Ishikawa (cell line): ENCODE data around the gene D2HGDH.

Experiments
- CEBPB ChIP-seq: IDR thresholded peaks from 2 replicates; pipeline ENCODE4 v1.6.1; 2012
- CREB1 ChIP-seq: IDR thresholded peaks from 2 replicates; pipeline ENCODE4 v1.6.1; 2012; ENCODE audit warnings: low read depth
- EGR1 ChIP-seq: IDR thresholded peaks from 2 replicates; pipeline ENCODE4 v1.6.1; 2012
- EP300 ChIP-seq: IDR thresholded peaks from 2 replicates; pipeline ENCODE4 v1.6.1; 2012; ENCODE audit warnings: borderline replicate concordance
- FOXM1 ChIP-seq: IDR thresholded peaks from 2 replicates; pipeline ENCODE4 v1.6.1; 2012; ENCODE audit warnings: low read depth, borderline replicate concordance
- NFIC ChIP-seq: IDR thresholded peaks from 2 replicates; pipeline ENCODE4 v1.6.1; 2012
- RAD21 ChIP-seq: IDR thresholded peaks from 2 replicates; pipeline ENCODE4 v1.6.1; 2012; ENCODE audit warnings: low read depth
- TAF1 ChIP-seq: IDR thresholded peaks from 2 replicates; pipeline ENCODE4 v1.6.1; 2012; ENCODE audit warnings: low read depth, mild to moderate bottlenecking
- TCF12 ChIP-seq: IDR thresholded peaks from 2 replicates; pipeline ENCODE4 v1.6.1; 2012; ENCODE audit warnings: low read depth
- TEAD4 ChIP-seq: IDR thresholded peaks from 2 replicates; pipeline ENCODE4 v1.6.1; 2012
- YY1 ChIP-seq: IDR thresholded peaks from 2 replicates; pipeline ENCODE4 v1.6.1; 2012; ENCODE audit warnings: low read depth
- ZBTB7A ChIP-seq: IDR thresholded peaks from 2 replicates; pipeline ENCODE4 v1.6.1; 2012; ENCODE audit warnings: low read depth
- TF ChIP-seq, protein P1 (sequence below): IDR thresholded peaks from 2 replicates; pipeline ENCODE4 v1.6.1; 2012
- TF ChIP-seq, protein P2 (sequence below): IDR thresholded peaks from 2 replicates; pipeline ENCODE4 v1.6.1; 2012
- TF ChIP-seq, protein P3 (sequence below): IDR thresholded peaks from 2 replicates; pipeline ENCODE4 v1.6.1; 2012; ENCODE audit warnings: low read depth, mild to moderate bottlenecking

D2HGDH gene

DNA sequence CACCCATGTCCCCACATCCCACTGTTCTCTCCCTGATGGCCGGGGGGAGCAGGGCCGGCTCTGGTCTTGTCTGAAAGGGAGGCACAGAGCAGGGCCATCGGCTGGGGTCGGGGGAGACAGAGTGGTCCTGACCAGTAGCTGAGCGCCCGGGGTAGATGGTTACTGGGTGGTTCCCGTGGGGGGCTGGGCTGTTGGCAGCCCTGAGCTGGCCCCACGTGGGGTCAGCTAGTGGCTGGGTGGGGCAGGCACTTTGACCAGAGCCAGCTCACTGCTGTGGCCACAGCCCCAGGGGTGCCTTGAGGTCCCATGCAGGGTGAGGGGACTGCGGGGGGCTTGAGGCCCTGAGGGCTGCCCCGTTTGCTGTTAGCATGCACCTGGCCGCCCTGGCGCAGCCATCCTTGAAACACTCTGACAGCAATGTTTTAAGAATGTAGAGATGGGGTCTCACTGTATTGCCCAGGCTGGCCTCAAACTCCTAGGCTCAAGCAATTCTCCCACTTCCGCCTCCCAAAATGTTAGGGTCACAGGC is 62.2 kb downstream of the D2HGDH start:
- TF ChIP-seq, protein P1, sequence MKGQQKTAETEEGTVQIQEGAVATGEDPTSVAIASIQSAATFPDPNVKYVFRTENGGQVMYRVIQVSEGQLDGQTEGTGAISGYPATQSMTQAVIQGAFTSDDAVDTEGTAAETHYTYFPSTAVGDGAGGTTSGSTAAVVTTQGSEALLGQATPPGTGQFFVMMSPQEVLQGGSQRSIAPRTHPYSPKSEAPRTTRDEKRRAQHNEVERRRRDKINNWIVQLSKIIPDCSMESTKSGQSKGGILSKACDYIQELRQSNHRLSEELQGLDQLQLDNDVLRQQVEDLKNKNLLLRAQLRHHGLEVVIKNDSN, result no peak
- TF ChIP-seq, protein P2, sequence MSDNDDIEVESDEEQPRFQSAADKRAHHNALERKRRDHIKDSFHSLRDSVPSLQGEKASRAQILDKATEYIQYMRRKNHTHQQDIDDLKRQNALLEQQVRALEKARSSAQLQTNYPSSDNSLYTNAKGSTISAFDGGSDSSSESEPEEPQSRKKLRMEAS, result no peak
- TF ChIP-seq EGR1 (no peak), ZBTB7A (no peak), CREB1 (no peak), TCF12 (no peak), EP300 (no peak), YY1 (no peak), RAD21 (no peak), FOXM1 (no peak), CEBPB (no peak)
- TF ChIP-seq, protein P3, sequence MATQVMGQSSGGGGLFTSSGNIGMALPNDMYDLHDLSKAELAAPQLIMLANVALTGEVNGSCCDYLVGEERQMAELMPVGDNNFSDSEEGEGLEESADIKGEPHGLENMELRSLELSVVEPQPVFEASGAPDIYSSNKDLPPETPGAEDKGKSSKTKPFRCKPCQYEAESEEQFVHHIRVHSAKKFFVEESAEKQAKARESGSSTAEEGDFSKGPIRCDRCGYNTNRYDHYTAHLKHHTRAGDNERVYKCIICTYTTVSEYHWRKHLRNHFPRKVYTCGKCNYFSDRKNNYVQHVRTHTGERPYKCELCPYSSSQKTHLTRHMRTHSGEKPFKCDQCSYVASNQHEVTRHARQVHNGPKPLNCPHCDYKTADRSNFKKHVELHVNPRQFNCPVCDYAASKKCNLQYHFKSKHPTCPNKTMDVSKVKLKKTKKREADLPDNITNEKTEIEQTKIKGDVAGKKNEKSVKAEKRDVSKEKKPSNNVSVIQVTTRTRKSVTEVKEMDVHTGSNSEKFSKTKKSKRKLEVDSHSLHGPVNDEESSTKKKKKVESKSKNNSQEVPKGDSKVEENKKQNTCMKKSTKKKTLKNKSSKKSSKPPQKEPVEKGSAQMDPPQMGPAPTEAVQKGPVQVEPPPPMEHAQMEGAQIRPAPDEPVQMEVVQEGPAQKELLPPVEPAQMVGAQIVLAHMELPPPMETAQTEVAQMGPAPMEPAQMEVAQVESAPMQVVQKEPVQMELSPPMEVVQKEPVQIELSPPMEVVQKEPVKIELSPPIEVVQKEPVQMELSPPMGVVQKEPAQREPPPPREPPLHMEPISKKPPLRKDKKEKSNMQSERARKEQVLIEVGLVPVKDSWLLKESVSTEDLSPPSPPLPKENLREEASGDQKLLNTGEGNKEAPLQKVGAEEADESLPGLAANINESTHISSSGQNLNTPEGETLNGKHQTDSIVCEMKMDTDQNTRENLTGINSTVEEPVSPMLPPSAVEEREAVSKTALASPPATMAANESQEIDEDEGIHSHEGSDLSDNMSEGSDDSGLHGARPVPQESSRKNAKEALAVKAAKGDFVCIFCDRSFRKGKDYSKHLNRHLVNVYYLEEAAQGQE, result no peak

DNA sequence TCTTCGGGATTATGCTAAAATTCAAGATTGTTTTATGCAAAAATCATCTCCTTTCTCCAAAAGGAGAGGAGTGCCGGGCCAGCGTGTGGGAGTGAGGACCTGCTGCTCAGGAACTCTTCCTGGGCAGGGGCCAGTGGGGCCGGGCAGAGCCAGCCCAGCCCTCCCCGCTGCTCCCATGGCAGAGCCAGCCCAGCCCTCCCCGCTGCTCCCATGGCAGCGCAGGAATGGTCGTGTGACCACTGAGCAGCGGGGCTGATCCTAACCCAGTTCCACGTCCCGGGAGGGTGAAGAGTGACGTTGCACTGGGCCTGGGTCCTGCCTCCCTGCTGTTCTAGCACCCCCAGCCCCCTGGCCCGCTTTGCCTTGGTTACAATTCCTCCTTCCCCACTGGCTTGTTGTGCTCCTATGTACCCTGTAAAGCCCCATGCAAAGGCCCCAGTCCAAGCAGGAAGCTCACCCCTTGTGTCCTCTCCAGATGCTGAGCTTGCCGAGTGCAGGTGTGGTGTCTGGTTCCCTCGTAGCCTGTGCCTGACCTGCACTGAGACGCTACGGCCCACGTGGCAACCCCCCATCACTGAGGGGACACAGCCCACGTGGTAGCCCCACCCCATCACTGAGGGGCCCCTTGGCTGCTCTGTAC is 63.1 kb downstream of the D2HGDH start:
- no peak for TF ChIP-seq YY1
- no peak for TF ChIP-seq ZBTB7A
- no peak for TF ChIP-seq TAF1
- TF ChIP-seq FOXM1, result no peak
- TF ChIP-seq EGR1, result no peak
- TF ChIP-seq, protein P3, result no peak
- no peak for TF ChIP-seq TCF12
- TF ChIP-seq, protein P2, result no peak

DNA sequence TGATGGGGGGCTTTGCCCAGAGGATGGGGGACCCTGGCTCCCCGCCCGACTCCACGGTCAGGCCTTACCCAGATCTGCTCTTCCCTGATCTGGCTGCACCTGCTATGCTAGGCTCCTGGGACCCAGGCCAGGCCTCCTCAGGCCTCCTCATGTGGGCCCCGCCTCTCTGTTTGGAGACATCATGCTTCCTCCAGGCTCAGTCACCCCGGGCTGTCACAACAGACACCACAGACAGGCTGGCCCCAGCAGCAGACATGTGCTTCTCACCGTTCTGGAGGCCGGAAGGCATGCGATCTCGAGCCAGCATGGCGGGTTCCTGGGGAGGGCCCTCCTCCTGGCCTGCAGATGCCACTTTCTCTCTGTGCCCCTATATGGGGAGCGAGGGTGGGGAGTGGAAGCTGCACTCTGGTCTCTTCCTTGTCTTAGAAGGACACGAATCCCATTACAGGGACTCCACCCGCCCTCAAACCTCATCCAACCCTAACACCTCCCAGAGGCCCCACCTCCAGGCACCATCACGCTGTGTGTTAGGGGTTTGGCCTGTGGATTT is 63.7 kb downstream of the D2HGDH start:
- TF ChIP-seq CREB1, result no peak
- TF ChIP-seq, protein P2, result no peak
- TF ChIP-seq ZBTB7A, result no peak
- no peak for TF ChIP-seq CEBPB
- TF ChIP-seq EGR1, result no peak
- no peak for TF ChIP-seq RAD21
- TF ChIP-seq, protein P3, result no peak
- TF ChIP-seq, protein P1, result no peak
- no peak for TF ChIP-seq YY1
- no peak for TF ChIP-seq TCF12
- no peak for TF ChIP-seq NFIC
- no peak for TF ChIP-seq EP300
- TF ChIP-seq TEAD4, result no peak
- TF ChIP-seq FOXM1, result no peak
- no peak for TF ChIP-seq TAF1
